HepG2 (cell line): ENCODE results near the gene TPD52L2. TPM values are rescaled to one million over a fixed set of nuclear protein-coding genes. Genes with fewer than 3 reads are reported as not detected.

Experiments used
- ATF7-NPFF ChIP-seq: sonication (generic); formaldehyde crosslinking; IDR thresholded peaks from 2 replicates; pipeline ENCODE4 v1.8.1; 2023; ENCODE audit warnings: mild to moderate bottlenecking, low read depth, missing genetic modification reagents, moderate library complexity
- CBFB ChIP-seq: sonication (generic); formaldehyde crosslinking; IDR thresholded peaks from 2 replicates; pipeline ENCODE4 v1.4.0; 2020; ENCODE audit warnings: missing genetic modification reagents
- DNMT1 ChIP-seq: sonication (generic); formaldehyde crosslinking; IDR thresholded peaks from 2 replicates; pipeline ENCODE4 v1.5.1; 2020; ENCODE audit warnings: mild to moderate bottlenecking, missing genetic modification reagents
- EHMT2 ChIP-seq: fragments of 200-600 bp; sonication (generic); IDR thresholded peaks from 2 replicates; pipeline ENCODE4 v1.7.0; 2017; ENCODE audit warnings: antibody characterized with exemption, low read depth, low read length, borderline replicate concordance
- HMG20A ChIP-seq: IDR thresholded peaks from 2 replicates; pipeline ENCODE4 v1.6.1; 2016; ENCODE audit warnings: borderline replicate concordance
- HOXD1 ChIP-seq: sonication (generic); formaldehyde crosslinking; IDR thresholded peaks from 2 replicates; pipeline ENCODE4 v1.5.0; 2020; ENCODE audit warnings: missing genetic modification reagents
- JDP2 ChIP-seq: sonication (generic); formaldehyde crosslinking; IDR thresholded peaks from 2 replicates; pipeline ENCODE4 v1.8.1; 2022; ENCODE audit warnings: missing genetic modification reagents, borderline replicate concordance
- MIXL1 ChIP-seq: IDR thresholded peaks from 2 replicates; pipeline ENCODE4 v1.6.1; 2016
- NFE2L2 ChIP-seq: fragments of 150-350 bp; IDR thresholded peaks from 2 replicates; pipeline ENCODE4 v1.6.1; 2014; ENCODE audit warnings: low read length
- SMAD1 ChIP-seq: sonication (generic); formaldehyde crosslinking; IDR thresholded peaks from 2 replicates; pipeline ENCODE4 v1.4.0; 2020; ENCODE audit warnings: missing genetic modification reagents, low read depth, mild to moderate bottlenecking, borderline replicate concordance
- WIZ ChIP-seq: sonication (generic); formaldehyde crosslinking; IDR thresholded peaks from 2 replicates; pipeline ENCODE4 v1.5.1; 2020; ENCODE audit warnings: mild to moderate bottlenecking, missing genetic modification reagents
- ZFYVE20 ChIP-seq: sonication (generic); formaldehyde crosslinking; IDR thresholded peaks from 2 replicates; pipeline ENCODE4 v1.8.0; 2023; ENCODE audit warnings: low read depth, mild to moderate bottlenecking, moderate library complexity, missing genetic modification reagents, borderline replicate concordance
- ZNF224 ChIP-seq: sonication (generic); formaldehyde crosslinking; IDR thresholded peaks from 2 replicates; pipeline ENCODE4 v1.5.0; 2020; ENCODE audit warnings: mild to moderate bottlenecking, missing genetic modification reagents
- polyA plus RNA-seq, 8 experiments: library from polyadenylated mRNA; depleted of rRNA in 3 of 8; stranded (reverse) in 7 of 8; unstranded in 1 of 8; fragments of >200 nt; fragmentation: Illumina TruSeq in 4 of 8; extraction: Trizol in 4 of 8; gene quantifications; 2 replicates each; pipeline versions ENCODE4 v1.2.1 to v1.2.3, GENCODE V29; 2011 to 2016; ENCODE audit warnings: low read depth in 4 of 8, missing spikeins in 1 of 8, mixed read lengths in 1 of 8; ENCODE audit not compliant: insufficient read depth in 1 of 8
- total RNA-seq, 5 experiments: library from RNA; depleted of rRNA; stranded (reverse); fragments of >200 nt; fragmentation: Illumina TruSeq; extraction: Trizol; gene quantifications; 2 replicates each; pipeline ENCODE4 v1.2.3, GENCODE V29; 2016; ENCODE audit warnings: low read depth in 1 of 5
- TF ChIP-seq, protein P1 (sequence below), 2 experiments: sonication (generic) in 1 of 2; formaldehyde crosslinking in 1 of 2; IDR thresholded peaks; 2 replicates each; pipeline versions ENCODE4 v1.5.1 to v1.6.1; 2011 to 2020; ENCODE audit warnings: borderline replicate concordance in 1 of 2, low read depth in 1 of 2, low read length in 1 of 2, mild to moderate bottlenecking in 1 of 2, missing genetic modification reagents in 1 of 2, moderate library complexity in 1 of 2
- TF ChIP-seq, protein P2 (sequence below): sonication (generic); formaldehyde crosslinking; IDR thresholded peaks from 2 replicates; pipeline ENCODE4 v1.4.0; 2020; ENCODE audit warnings: missing genetic modification reagents
- TF ChIP-seq, protein P3 (sequence below): sonication (generic); formaldehyde crosslinking; IDR thresholded peaks from 2 replicates; pipeline ENCODE4 v1.4.0; 2020; ENCODE audit warnings: mild to moderate bottlenecking, missing genetic modification reagents, borderline replicate concordance

The TPD52L2 gene
- total and polyA plus RNA-seq, 2 of the 13 experiments (the other 11 are each of a cell fraction or from before 2014, with no cell fraction given): 156 to 184 TPM

DNA sequence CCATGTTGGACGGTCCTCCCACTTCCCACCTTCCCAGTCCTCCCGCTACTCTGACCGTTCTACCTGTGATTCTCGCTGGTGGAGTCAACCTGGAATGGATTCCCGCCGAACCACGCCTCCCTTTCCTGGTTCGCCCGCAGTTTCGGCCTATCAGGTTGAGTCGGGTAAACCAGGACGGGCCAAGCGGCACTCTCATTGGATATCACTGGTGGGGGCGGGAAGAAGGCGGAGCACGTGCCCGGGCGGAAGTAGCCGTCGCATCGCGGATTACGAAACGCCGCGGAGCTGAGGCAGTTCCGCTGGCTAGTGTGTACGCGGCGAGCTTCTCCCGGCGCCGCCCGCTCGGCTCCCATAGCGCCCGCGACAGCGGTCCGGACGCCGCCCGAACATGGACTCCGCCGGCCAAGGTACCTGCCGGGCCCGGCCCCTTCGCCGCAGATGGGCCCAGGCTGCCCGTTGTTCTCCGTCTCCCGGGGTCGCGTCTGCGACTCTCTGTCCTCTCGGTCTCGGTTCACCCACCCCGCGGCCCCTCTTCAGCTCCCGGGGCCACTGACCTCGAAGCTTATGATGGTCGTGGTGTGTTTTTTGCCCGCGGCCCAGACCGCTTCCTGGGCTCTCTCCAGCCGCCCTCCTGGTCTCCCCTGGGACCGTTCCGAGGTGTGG is at the start of gene TPD52L2 (continued):
- TF ChIP-seq, protein P1, sequence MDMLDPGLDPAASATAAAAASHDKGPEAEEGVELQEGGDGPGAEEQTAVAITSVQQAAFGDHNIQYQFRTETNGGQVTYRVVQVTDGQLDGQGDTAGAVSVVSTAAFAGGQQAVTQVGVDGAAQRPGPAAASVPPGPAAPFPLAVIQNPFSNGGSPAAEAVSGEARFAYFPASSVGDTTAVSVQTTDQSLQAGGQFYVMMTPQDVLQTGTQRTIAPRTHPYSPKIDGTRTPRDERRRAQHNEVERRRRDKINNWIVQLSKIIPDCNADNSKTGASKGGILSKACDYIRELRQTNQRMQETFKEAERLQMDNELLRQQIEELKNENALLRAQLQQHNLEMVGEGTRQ (IDR thresholded peaks at IDR 0.05; ENCODE audit: low read depth, low read length): peak; percentile 96
- TF ChIP-seq, protein P1 (CRISPR knock-in tag; IDR thresholded peaks at IDR 0.05; ENCODE audit: borderline replicate concordance): peak; percentile 98
- TF ChIP-seq SMAD1 (CRISPR knock-in tag) (no peak), MIXL1 (peak; percentile 77; the same call in 1 of the 2 replicates), EHMT2 (no peak; the same call in 1 of the 2 replicates), HMG20A (CRISPR knock-in tag) (peak; percentile 19; the same call in 1 of the 2 replicates), JDP2 (CRISPR knock-in tag) (no peak; the same call in 1 of the 2 replicates), ZFYVE20 (CRISPR knock-in tag) (peak; percentile 92; the same call in 1 of the 2 replicates), CBFB (CRISPR knock-in tag) (peak; percentile 83), ATF7-NPFF (CRISPR knock-in tag) (peak; percentile 99), NFE2L2 (no peak), DNMT1 (peak; percentile 99), ZNF224 (peak; percentile 96), HOXD1 (CRISPR knock-in tag) (peak; percentile 82), WIZ (CRISPR knock-in tag) (peak; percentile 95)
- TF ChIP-seq, protein P2, sequence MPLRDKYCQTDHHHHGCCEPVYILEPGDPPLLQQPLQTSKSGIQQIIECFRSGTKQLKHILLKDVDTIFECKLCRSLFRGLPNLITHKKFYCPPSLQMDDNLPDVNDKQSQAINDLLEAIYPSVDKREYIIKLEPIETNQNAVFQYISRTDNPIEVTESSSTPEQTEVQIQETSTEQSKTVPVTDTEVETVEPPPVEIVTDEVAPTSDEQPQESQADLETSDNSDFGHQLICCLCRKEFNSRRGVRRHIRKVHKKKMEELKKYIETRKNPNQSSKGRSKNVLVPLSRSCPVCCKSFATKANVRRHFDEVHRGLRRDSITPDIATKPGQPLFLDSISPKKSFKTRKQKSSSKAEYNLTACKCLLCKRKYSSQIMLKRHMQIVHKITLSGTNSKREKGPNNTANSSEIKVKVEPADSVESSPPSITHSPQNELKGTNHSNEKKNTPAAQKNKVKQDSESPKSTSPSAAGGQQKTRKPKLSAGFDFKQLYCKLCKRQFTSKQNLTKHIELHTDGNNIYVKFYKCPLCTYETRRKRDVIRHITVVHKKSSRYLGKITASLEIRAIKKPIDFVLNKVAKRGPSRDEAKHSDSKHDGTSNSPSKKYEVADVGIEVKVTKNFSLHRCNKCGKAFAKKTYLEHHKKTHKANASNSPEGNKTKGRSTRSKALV (CRISPR knock-in tag): peak; percentile 76; the same call in 1 of the 2 replicates
- TF ChIP-seq, protein P3, sequence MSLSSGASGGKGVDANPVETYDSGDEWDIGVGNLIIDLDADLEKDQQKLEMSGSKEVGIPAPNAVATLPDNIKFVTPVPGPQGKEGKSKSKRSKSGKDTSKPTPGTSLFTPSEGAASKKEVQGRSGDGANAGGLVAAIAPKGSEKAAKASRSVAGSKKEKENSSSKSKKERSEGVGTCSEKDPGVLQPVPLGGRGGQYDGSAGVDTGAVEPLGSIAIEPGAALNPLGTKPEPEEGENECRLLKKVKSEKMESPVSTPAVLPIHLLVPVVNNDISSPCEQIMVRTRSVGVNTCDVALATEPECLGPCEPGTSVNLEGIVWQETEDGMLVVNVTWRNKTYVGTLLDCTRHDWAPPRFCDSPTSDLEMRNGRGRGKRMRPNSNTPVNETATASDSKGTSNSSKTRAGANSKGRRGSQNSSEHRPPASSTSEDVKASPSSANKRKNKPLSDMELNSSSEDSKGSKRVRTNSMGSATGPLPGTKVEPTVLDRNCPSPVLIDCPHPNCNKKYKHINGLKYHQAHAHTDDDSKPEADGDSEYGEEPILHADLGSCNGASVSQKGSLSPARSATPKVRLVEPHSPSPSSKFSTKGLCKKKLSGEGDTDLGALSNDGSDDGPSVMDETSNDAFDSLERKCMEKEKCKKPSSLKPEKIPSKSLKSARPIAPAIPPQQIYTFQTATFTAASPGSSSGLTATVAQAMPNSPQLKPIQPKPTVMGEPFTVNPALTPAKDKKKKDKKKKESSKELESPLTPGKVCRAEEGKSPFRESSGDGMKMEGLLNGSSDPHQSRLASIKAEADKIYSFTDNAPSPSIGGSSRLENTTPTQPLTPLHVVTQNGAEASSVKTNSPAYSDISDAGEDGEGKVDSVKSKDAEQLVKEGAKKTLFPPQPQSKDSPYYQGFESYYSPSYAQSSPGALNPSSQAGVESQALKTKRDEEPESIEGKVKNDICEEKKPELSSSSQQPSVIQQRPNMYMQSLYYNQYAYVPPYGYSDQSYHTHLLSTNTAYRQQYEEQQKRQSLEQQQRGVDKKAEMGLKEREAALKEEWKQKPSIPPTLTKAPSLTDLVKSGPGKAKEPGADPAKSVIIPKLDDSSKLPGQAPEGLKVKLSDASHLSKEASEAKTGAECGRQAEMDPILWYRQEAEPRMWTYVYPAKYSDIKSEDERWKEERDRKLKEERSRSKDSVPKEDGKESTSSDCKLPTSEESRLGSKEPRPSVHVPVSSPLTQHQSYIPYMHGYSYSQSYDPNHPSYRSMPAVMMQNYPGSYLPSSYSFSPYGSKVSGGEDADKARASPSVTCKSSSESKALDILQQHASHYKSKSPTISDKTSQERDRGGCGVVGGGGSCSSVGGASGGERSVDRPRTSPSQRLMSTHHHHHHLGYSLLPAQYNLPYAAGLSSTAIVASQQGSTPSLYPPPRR (CRISPR knock-in tag): peak; percentile 11
